Lung (tissue), 12 donors: Measurements from ENCODE around the gene PCDH12. TPM values are rescaled to one million over a fixed set of nuclear protein-coding genes. Genes with fewer than 3 reads are reported as not detected.

ENCODE experiments used
- ATAC-seq: fragments of 200-7000 bp; cut with Tn5 transposase; one replicate; pipeline ENCODE4 v1.9.1; 2020; ENCODE audit warnings: moderate number of reproducible peaks; ENCODE audit not compliant: insufficient read depth, low FRiP score
- DNase-seq, 3 donors: peaks; one replicate each; pipeline ENCODE4 v3.0.0-alpha.2; 2013 to 2017
- H3K27ac ChIP-seq, 2 donors: one replicate each; pipeline ENCODE4 v1.5.1; 2013; ENCODE audit warnings: mild to moderate bottlenecking in 2 of 2, moderate library complexity in 2 of 2, control low read depth in 1 of 2, inconsistent platforms in 1 of 2, low read depth in 1 of 2, low read length in 1 of 2
- H3K27me3 ChIP-seq, 3 donors: one replicate each; pipeline ENCODE4 v1.5.1; 2013; ENCODE audit warnings: low read length in 2 of 3; ENCODE audit not compliant: control insufficient read depth in 3 of 3, insufficient read depth in 3 of 3
- H3K36me3 ChIP-seq, 4 donors: one replicate each; pipeline ENCODE4 v1.5.1; 2013; ENCODE audit warnings: low read length in 4 of 4, mild to moderate bottlenecking in 1 of 4, moderate library complexity in 1 of 4; ENCODE audit not compliant: control insufficient read depth in 4 of 4, insufficient read depth in 4 of 4
- H3K4me1 ChIP-seq, 5 donors: one replicate each; pipeline ENCODE4 v1.5.1; 2013; ENCODE audit warnings: low read length in 5 of 5, mild to moderate bottlenecking in 2 of 5, moderate library complexity in 1 of 5; ENCODE audit not compliant: control insufficient read depth in 5 of 5, insufficient read depth in 5 of 5
- H3K4me3 ChIP-seq: one replicate; pipeline ENCODE4 v1.5.1; 2013; ENCODE audit warnings: mild to moderate bottlenecking, control low read depth, moderate library complexity
- H3K9ac ChIP-seq, 2 donors: one replicate each; pipeline ENCODE4 v1.5.1; 2013; ENCODE audit warnings: low read length in 2 of 2, control low read depth in 1 of 2; ENCODE audit not compliant: insufficient read depth in 1 of 2
- H3K9me3 ChIP-seq, 4 donors: one replicate each; pipeline ENCODE4 v1.5.1; 2013; ENCODE audit warnings: low read length in 3 of 4, mild to moderate bottlenecking in 1 of 4, moderate library complexity in 1 of 4; ENCODE audit not compliant: control insufficient read depth in 4 of 4, insufficient read depth in 3 of 4
- CTCF ChIP-seq: IDR thresholded peaks from 2 replicates; pipeline ENCODE4 v1.5.1; 2012; ENCODE audit warnings: mild to moderate bottlenecking; ENCODE audit errors: control extremely low read depth, extremely low read depth
- WGBS, 2 donors: extraction: QIAGEN DNeasy Blood & Tissue Kit; methylation state at CpG; one replicate each; pipeline ENCODE4 v1.1.7; 2013; 5-methylcytosine and 5-hydroxymethylcytosine counted together
- polyA plus RNA-seq, 2 donors: library from polyadenylated mRNA; stranded (reverse); fragments of 200-250 nt; gene quantifications; one replicate each; pipeline ENCODE4 v1.2.1, GENCODE V29; 2013
- total RNA-seq, 2 donors: library from RNA; depleted of rRNA in 1 of 2; stranded (reverse); fragments of >200 nt in 1 of 2; gene quantifications; one replicate each; pipeline ENCODE4 v1.2.1, GENCODE V29; 2014 to 2021
- donor health status: control.
- donor health status: control.
- donor health status: Bipolar disorder and iron deficiency.
- donor health status: healthy.
- donor health status: DM: yes; HTN: yes; CAD: no.

PCDH12 gene
- total and polyA plus RNA-seq, 4 donors: 3.9 to 34.2 (median 11.3) TPM

- H3K4me3 ChIP-seq: no peak overlapping the region
- no peak for TF ChIP-seq CTCF
- H3K27ac ChIP-seq: no peak overlapping the region
- ATAC-seq (no peak), DNase-seq (no peak)
- H3K4me1 ChIP-seq: no peaks in the 10 kb centered on the region
- H3K9ac ChIP-seq: no peak overlapping the region
- H3K9me3 ChIP-seq: no peaks in the 10 kb centered on the region
- no peaks in the 10 kb centered on the region for H3K27me3 ChIP-seq
- H3K36me3 ChIP-seq: no peaks in the 10 kb centered on the region
- WGBS, 2 donors: 95 to 99% methylated on average over 4 of the region's 4 CpGs
Observed at GRCh38 chr5:141897425-141897824, 60.6 kb downstream of the PCDH12 start.

Other genes starting within 250 kb of the PCDH12 start
- gene PCDH1, start 79.8 kb downstream of the PCDH12 start, total RNA-seq: 10 to 100 TPM; 43.6 to 70.2 TPM
- 10 to 100 TPM; 18.2 to 45.1 TPM for gene PCDH1, start 79.8 kb downstream of the PCDH12 start, polyA plus RNA-seq
- 100 to 1,000 TPM in 1 of 2 donors, 10 to 100 TPM in 1; 89.1 to 141 TPM for gene DELE1, start 34.3 kb downstream of the PCDH12 start, total RNA-seq
- 10 to 100 TPM; 46.3 to 49.3 TPM for gene DELE1, start 34.3 kb downstream of the PCDH12 start, polyA plus RNA-seq
- gene RNF14, start 10.9 kb upstream of the PCDH12 start, total RNA-seq: 10 to 100 TPM; 53.3 to 66.0 TPM
- gene RNF14, start 10.9 kb upstream of the PCDH12 start, polyA plus RNA-seq: 10 to 100 TPM; 16.8 to 36.9 TPM
- gene GNPDA1, start 54.8 kb upstream of the PCDH12 start, total RNA-seq: 10 to 100 TPM; 30.2 to 32.4 TPM
- gene GNPDA1, start 54.8 kb upstream of the PCDH12 start, polyA plus RNA-seq: 10 to 100 TPM; 23.3 to 51.4 TPM
- gene NDFIP1, start 150.6 kb upstream of the PCDH12 start, total RNA-seq: 100 to 1,000 TPM in 1 of 2 donors, 10 to 100 TPM in 1; 66.8 to 106 TPM
- 10 to 100 TPM; 31.5 to 70.1 TPM for gene NDFIP1, start 150.6 kb upstream of the PCDH12 start, polyA plus RNA-seq